Measurements from ENCODE around the gene SLC25A6.
"Not testable (repeated sequence)": the region's sequence is repeated elsewhere in the genome, so short reads cannot be mapped to it uniquely, and the experiment has no call there.

The SLC25A6 gene

DNA sequence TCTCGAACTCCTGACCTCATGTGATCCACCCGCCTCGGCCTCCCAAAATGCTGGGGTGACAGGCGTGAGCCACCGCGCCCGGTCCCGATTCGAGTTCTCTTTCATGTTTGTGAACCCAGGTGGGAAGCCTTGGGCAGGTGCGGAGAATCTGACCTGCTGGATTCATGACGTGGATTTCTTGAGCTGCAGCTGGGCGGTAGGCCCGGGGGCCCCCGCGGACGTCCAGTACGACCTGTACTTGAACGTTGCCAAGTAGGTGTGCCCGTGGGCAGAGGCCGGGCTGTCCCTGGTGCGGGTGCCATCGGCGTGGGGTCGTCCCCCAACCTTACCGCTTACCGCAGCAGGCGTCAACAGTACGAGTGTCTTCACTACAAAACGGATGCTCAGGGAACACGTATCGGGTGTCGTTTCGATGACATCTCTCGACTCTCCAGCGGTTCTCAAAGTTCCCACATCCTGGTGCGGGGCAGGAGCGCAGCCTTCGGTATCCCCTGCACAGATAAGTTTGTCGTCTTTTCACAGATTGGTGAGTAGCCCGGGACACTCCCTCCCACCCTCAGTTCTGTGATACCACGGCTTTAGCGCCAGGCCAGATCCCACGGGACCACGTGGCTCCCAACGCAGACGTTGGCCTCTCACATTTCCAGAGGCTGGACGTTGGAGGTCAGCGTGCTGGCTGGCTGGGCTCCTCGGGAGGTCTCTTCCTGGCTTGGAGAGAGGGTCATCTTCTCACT, 39.8 kb downstream of the SLC25A6 start:
- DNase-seq = no peak

DNA sequence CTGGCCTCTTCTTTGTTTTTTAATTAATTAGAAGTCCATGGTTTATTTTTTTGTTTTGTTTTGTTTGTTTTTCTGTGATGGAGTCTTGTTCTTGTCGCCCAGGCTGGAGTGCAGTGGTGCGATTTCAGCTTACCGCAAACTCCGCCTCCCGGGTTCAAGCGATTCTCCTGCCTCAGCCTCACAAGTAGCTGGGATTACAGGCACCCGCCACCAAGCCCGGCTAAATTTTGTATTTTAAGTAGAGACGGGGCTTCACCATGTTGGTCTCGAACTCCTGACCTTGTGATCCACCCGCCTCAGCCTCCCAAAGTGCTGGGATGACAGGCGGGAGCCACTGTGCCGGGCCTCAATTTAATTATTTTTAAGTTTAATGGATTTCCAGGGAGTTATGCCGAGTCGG, 42.3 kb downstream of the SLC25A6 start:
- not testable (repeated sequence) for DNase-seq

GRCh38 chrX:1341545-1342184, 50.2 kb downstream of the SLC25A6 start:
- DNase-seq = no peak

GRCh38 chrX:1336948-1337779, 54.7 kb downstream of the SLC25A6 start:
- no peak for DNase-seq

DNA sequence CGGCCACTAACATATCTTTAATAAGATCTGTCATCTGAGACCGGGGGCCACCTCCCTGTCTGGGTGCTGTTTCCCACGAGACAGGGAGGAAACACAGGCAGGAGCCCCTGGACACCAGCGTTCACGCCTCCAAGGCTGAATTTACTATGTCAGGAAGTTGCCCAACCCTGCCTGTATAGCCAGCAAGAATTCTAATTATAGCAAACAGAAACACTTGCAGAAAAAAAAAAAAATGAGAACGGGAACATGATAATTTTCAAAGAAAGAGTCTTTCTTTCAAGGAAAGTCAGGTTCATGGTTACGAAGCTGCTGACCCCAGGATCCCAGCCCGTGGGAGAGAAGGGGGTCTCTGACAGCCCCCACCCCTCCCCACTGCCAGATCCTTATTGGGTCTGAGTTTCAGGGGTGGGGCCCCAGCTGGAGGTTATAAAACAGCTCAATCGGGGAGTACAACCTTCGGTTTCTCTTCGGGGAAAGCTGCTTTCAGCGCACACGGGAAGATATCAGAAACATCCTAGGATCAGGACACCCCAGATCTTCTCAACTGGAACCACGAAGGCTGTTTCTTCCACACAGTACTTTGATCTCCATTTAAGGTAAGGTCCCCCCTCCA, 55.5 kb downstream of the SLC25A6 start, which contains the start of gene IL3RA:
TSS of gene IL3RA (plus strand) at position 455 of the 613 bp plus-strand sequence. CDS start 4,981 bp downstream, outside the sequence.
- DNase-seq = no peak

Data from NCI-H187 (cell line).